Fibroblast of mammary gland (primary cell): ENCODE measurements around the gene LHPP.

Experiments used
- DNase-seq: peaks from one replicate; pipeline ENCODE4 v3.0.0-alpha.2; 2010; ENCODE audit warnings: low read depth
- H3K4me3 ChIP-seq: 2 replicates; pipeline ENCODE4 v1.5.1; 2011; ENCODE audit warnings: low read depth, mild to moderate bottlenecking, low read length, moderate library complexity; ENCODE audit not compliant: control insufficient read depth
- CTCF ChIP-seq: conservative IDR thresholded peaks from 2 replicates; pipeline ENCODE4 v1.5.1; 2011; ENCODE audit warnings: low read depth, low read length, inconsistent platforms; ENCODE audit not compliant: control insufficient read depth, insufficient read depth

The LHPP gene

DNA sequence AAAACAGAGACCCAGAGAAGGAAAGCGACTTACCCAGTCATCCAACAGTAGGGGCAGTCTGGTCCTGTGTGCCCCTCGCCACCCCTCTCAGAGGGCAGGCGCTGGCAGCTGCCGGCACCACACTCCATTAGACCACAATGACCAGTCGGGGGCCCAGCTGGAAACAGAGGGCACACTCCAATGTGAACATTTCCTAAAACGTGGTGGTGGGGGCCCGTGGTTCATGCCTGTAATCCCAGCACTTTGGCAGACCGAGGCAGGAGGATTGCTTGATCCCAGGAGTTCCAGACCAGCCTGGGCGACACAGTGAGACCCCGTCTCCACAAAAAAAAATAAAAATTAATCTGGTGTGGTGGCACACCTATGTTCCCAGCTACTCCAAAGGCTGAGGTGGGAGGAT lies 42.0 kb upstream of the LHPP start:
- DNase-seq, result no peak
- no peak overlapping the region for H3K4me3 ChIP-seq
- TF ChIP-seq CTCF, result no peak

DNA sequence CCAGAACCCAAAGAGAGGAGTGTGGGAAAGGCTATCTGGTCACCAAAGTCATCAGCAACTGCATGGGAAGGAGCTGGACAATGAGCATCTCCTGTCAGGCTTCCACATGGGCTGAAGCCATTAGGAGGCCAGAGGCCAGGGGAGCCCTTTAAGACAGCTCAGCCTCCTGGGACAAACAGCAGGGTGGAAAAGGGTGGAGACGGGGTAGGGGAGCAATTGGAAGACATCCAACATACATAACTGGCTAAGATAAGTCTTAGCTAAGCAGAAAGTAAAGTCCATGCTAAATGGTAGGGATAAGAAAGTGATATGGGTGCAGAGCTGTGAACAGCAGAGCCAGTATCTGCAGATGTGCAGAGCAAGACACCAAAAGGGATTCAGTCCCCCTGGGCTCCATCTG lies 41.4 kb upstream of the LHPP start:
- no peak for TF ChIP-seq CTCF
- no peak overlapping the region for H3K4me3 ChIP-seq
- DNase-seq, result no peak

DNA sequence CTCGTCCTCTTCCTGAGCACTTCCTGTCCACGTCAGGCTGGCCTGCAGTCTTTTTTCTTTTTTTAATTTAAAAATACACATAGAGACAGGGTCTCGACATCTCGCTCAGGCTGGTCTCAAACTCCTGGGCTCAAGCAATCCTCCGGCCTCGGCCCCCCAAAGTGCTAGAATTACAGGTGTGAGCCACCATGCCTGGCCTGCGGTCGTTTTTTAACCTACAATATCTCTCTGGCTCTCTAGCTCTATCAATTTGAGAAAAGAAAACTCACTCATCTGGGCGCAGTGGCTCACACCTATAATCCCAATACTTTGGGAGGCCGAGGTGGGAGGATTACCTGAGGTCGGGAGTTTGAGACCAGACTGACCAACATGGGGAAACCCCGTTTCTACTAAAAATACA lies 38.9 kb upstream of the LHPP start:
- TF ChIP-seq CTCF, result no peak
- no peak overlapping the region for H3K4me3 ChIP-seq
- DNase-seq, result no peak

DNA sequence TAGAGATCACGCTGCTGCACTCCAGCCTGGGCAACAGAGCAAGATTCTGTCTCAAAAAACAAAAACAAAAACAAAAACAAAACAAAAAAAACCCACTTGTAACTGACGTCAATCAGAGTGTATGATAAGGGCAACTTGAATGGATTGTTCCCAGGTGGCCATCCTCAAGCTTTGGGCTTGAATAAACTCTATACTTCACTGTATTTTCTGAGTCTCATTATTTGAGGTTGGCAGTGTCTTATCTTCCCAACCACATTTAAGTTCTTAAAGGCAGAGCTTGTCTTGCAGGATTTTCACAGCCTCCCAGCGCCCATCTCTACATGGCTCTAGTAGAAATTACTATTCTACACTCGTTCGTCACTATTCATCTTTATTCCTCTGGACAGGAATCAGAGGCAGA lies 37.8 kb upstream of the LHPP start:
- no peak for TF ChIP-seq CTCF
- DNase-seq, result no peak
- H3K4me3 ChIP-seq, result no peak overlapping the region

- DNase-seq, result no peak
- TF ChIP-seq CTCF, result no peak
- no peak overlapping the region for H3K4me3 ChIP-seq
These were observed 36.2 kb upstream of the LHPP start for GRCh38 chr10:124425227-124425962.

DNA sequence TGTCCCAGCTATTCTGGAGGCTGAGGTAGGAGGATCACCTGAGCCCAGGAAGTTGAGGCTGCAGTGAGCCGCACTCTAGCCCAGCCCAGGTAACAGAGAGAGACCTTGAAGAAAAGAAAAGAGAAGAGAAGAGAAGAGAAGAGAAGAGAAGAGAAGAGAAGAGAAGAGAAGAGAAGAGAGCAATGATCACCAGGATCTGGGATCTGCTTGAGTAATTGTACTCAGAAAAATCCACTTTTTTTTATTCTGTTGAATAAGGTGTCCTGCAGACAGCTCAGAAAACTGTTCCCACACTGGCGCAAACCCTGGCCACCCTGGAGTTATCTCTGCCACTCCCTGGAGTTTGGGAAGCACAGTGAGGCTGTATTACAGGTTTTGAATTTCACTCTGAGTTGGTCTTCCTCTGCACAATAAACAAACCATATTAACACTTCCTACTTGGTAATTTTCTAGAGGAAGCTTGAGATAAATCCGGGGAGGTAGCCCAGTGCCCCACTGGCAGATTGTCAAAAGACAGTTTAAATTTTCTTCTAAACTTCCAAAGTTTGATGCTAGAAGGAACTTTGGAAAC lies 33.3 kb upstream of the LHPP start:
- no peak for DNase-seq
- no peak overlapping the region for H3K4me3 ChIP-seq
- TF ChIP-seq CTCF, result no peak
